ENCODE results near the gene PRAMEF20. TPM values are rescaled to one million over a fixed set of nuclear protein-coding genes. Genes with fewer than 3 reads are reported as not detected.
"Not testable (repeated sequence)": the region's sequence is repeated elsewhere in the genome, so short reads cannot be mapped to it uniquely, and the experiment has no call there.

The PRAMEF20 gene
- total RNA-seq, 1 donor from 2014 or later = not detected

DNA sequence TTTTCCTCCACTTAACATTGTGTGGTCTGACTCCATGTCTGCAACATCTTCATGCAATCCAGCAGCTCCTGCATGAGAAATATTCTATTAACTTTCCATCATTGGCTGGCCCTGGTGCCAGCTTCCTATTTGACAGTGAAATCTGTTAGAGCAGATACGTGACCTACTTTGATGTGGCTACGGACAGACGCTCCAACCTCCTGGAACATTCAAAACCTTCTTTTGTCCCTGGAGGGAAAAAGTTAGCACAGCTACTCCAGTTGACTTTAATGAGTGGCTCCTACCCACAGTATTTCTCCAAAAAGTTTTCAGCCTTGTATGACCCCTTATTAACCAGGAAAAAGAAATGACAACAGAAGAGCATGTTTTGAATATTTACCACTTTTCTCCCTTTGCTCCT is 22.0 kb downstream of the PRAMEF20 start:
- Histone ChIP-seq H3K9me3 (ENCODE audit: low read depth) (no peaks in the 10 kb centered on the region), H3K4me2 (no peak overlapping the region), H3K9ac (no peak overlapping the region), H3K4me3 (no peak overlapping the region), H3K27me3 (no peaks in the 10 kb centered on the region), H2AFZ (replicated peaks) (no peak overlapping the region), H3K27ac (no peak overlapping the region), H4K20me1 (ENCODE audit: low read depth) (no peaks in the 10 kb centered on the region), H3K4me1 (no peaks in the 10 kb centered on the region), H3K79me2 (ENCODE audit: low read depth) (no peaks in the 10 kb centered on the region), H3K36me3 (no peaks in the 10 kb centered on the region), H3F3A (ENCODE audit: low read depth) (no peaks in the 10 kb centered on the region)
- TF ChIP-seq, protein P1, sequence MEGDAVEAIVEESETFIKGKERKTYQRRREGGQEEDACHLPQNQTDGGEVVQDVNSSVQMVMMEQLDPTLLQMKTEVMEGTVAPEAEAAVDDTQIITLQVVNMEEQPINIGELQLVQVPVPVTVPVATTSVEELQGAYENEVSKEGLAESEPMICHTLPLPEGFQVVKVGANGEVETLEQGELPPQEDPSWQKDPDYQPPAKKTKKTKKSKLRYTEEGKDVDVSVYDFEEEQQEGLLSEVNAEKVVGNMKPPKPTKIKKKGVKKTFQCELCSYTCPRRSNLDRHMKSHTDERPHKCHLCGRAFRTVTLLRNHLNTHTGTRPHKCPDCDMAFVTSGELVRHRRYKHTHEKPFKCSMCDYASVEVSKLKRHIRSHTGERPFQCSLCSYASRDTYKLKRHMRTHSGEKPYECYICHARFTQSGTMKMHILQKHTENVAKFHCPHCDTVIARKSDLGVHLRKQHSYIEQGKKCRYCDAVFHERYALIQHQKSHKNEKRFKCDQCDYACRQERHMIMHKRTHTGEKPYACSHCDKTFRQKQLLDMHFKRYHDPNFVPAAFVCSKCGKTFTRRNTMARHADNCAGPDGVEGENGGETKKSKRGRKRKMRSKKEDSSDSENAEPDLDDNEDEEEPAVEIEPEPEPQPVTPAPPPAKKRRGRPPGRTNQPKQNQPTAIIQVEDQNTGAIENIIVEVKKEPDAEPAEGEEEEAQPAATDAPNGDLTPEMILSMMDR (IDR thresholded peaks at IDR 0.05) = no peak
- no peak for TF ChIP-seq EZH2 (IDR thresholded peaks at IDR 0.05)
- no peak for TF ChIP-seq EZH2phosphoT487 (IDR thresholded peaks at IDR 0.05)
- Mint-ChIP-seq H3K27me3 (ENCODE audit: insufficient read depth, low read depth) (peaks cover 6% of the 10 kb centered on the region), H3K36me3 (no peaks in the 10 kb centered on the region), H3K27ac (no peak overlapping the region), H3K4me3 (no peak overlapping the region), H3K9me3 (peaks cover 24% of the 10 kb centered on the region), H3K4me1 (no peaks in the 10 kb centered on the region)
- no peak for DNase-seq (ENCODE audit: low spot score)

DNA sequence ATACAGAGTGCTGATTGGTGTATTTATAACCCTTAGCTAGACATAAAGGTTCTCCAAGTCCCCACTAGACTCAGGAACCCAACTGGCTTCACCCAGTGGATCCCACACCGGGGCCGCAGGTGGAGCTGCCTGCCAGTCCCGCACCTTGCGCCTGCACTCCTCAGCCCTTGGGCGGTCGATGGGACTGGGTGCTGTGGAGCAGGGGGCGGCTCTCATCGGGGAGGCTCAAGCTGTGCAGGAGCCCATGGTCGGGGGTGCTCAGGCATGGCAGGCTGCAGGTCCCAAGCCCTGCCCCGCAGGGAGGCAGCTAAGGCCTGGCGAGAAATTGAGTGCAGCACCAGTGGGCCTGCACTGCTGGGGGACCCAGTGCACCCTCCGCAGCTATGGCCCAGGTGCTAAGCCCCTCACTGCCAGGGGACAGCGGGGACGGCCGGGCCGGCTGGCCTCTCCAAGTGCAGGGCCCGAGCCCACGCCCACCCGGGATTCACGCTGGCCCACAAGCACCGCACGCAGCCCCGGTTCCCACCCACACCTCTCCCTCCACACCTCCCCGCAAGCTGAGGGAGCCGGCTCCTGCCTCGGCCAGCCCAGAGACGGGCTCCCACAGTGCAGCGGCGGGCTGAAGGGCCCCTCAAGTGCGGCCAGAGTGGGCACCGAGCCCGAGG is 23.6 kb downstream of the PRAMEF20 start:
- H3K4me1 Mint-ChIP-seq; DNase-seq (ENCODE audit: low spot score); H4K20me1 ChIP-seq (ENCODE audit: low read depth); H3K27me3 ChIP-seq; H3K27ac ChIP-seq; H3K4me3 ChIP-seq; H3K36me3 ChIP-seq; H3K27ac Mint-ChIP-seq; H2AFZ ChIP-seq (replicated peaks); H3K36me3 Mint-ChIP-seq; H3K9ac ChIP-seq; H3K4me2 ChIP-seq; H3K4me3 Mint-ChIP-seq; H3K9me3 ChIP-seq (ENCODE audit: low read depth); H3F3A ChIP-seq (ENCODE audit: low read depth); H3K79me2 ChIP-seq (ENCODE audit: low read depth); H3K4me1 ChIP-seq; H3K27me3 Mint-ChIP-seq (ENCODE audit: insufficient read depth, low read depth): not testable (repeated sequence)
- H3K9me3 Mint-ChIP-seq = peaks cover 28% of the 10 kb centered on the region

DNA sequence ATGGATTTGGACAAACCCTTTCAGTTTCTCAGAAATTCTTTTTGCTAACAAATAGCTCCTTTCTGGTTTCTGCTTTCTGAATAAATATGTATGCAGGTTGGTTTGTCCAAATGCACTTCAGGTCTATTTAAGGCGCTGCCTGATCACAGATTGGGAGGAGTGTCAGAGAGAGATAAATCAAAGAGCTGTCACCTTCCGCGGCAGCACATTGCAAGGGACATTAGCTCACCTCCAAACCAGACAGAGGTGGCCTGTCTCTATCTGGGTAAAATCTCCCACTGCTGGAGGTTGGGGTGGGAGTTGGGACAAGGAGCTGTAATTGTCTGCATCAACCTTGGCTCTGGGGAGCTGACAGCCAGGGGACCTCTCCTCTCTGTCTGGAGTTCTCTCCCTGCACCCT is 25.2 kb downstream of the PRAMEF20 start:
- no peak for DNase-seq (ENCODE audit: low spot score)
- H2AFZ ChIP-seq (replicated peaks) = no peak overlapping the region
- H3K9me3 Mint-ChIP-seq = peaks cover 24% of the 10 kb centered on the region
- no peak overlapping the region for H3K4me3 ChIP-seq
- no peak overlapping the region for H3K27ac Mint-ChIP-seq
- no peaks in the 10 kb centered on the region for H3K79me2 ChIP-seq (ENCODE audit: low read depth)
- H3K27me3 Mint-ChIP-seq (ENCODE audit: insufficient read depth, low read depth) = peaks cover 7% of the 10 kb centered on the region
- no peaks in the 10 kb centered on the region for H3K27me3 ChIP-seq
- no peaks in the 10 kb centered on the region for H3K4me1 Mint-ChIP-seq
- H3K27ac ChIP-seq = no peak overlapping the region
- H3K9ac ChIP-seq = no peak overlapping the region
- no peaks in the 10 kb centered on the region for H3F3A ChIP-seq (ENCODE audit: low read depth)
- no peaks in the 10 kb centered on the region for H3K9me3 ChIP-seq (ENCODE audit: low read depth)
- no peaks in the 10 kb centered on the region for H3K4me1 ChIP-seq
- no peaks in the 10 kb centered on the region for H3K36me3 Mint-ChIP-seq
- no peaks in the 10 kb centered on the region for H4K20me1 ChIP-seq (ENCODE audit: low read depth)
- no peaks in the 10 kb centered on the region for H3K36me3 ChIP-seq
- H3K4me2 ChIP-seq = no peak overlapping the region
- H3K4me3 Mint-ChIP-seq = no peak overlapping the region
- TF ChIP-seq, protein P1 (IDR thresholded peaks at IDR 0.05) = no peak
- TF ChIP-seq EZH2phosphoT487 (IDR thresholded peaks at IDR 0.05) (no peak), EZH2 (IDR thresholded peaks at IDR 0.05) (no peak)

DNA sequence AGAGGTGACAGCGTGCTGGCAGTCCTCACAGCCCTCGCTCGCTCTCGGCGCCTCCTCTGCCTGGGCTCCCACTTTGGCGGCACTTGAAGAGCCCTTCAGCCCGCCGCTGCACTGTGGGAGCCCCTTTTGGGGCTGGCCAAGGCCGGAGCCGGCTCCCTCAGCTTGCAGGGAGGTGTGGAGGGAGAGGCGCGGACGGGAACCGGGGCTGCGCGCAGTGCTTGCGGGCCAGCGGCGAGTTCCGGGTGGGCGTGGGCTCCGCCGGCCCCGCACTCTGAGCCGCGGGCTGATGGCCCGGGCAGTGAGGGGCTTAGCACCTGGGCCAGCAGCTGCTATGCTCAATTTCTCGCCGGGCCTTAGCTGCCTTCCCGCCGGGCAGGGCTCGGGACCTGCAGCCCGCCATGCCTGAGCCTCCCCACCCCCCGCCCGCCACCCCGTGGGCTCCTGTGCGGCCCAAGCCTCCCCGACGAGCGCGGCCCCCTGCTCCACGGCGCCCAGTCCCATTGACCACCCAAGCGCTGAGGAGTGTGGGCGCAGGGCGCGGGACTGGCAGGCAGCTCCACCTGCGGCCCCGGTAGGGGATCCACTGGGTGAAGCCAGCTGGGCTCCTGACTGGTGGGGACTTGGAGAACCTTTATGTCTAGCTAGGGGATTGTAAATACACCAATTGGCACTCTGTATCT is 29.0 kb downstream of the PRAMEF20 start:
- H3K4me1 ChIP-seq; DNase-seq (ENCODE audit: low spot score); H3K9ac ChIP-seq; H3K27me3 ChIP-seq; H3K9me3 Mint-ChIP-seq; H3K27ac ChIP-seq; H3K4me3 ChIP-seq; H2AFZ ChIP-seq (replicated peaks); H3K4me2 ChIP-seq; H4K20me1 ChIP-seq (ENCODE audit: low read depth); H3K27me3 Mint-ChIP-seq (ENCODE audit: insufficient read depth, low read depth); H3K9me3 ChIP-seq (ENCODE audit: low read depth); H3K36me3 Mint-ChIP-seq; H3K4me3 Mint-ChIP-seq; H3K27ac Mint-ChIP-seq; H3K36me3 ChIP-seq; H3K4me1 Mint-ChIP-seq; H3F3A ChIP-seq (ENCODE audit: low read depth); H3K79me2 ChIP-seq (ENCODE audit: low read depth): not testable (repeated sequence)

Data from neural progenitor cell (in vitro differentiated cells).